ENCODE measurements around the gene SPINK6.

DNA sequence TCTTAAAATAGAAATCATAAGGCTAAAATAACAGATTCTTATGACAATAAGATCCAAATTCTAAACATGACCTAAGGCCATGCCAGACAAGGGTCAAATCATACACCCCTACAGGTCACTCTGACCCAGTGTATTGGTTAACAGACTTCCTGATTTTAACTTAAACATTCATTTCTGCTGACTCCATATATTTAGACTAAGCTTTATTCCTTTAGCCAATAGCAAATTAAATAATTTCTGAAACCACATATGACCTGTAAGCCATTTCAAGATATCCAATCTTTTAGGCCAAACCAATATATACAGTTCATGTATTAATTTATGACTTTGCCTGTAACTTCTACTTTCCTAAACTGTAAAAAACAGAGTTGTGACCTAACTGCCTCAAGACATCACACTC is 58.4 kb downstream of the SPINK6 start:
- TF ChIP-seq, protein P1, sequence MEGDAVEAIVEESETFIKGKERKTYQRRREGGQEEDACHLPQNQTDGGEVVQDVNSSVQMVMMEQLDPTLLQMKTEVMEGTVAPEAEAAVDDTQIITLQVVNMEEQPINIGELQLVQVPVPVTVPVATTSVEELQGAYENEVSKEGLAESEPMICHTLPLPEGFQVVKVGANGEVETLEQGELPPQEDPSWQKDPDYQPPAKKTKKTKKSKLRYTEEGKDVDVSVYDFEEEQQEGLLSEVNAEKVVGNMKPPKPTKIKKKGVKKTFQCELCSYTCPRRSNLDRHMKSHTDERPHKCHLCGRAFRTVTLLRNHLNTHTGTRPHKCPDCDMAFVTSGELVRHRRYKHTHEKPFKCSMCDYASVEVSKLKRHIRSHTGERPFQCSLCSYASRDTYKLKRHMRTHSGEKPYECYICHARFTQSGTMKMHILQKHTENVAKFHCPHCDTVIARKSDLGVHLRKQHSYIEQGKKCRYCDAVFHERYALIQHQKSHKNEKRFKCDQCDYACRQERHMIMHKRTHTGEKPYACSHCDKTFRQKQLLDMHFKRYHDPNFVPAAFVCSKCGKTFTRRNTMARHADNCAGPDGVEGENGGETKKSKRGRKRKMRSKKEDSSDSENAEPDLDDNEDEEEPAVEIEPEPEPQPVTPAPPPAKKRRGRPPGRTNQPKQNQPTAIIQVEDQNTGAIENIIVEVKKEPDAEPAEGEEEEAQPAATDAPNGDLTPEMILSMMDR (IDR thresholded peaks at IDR 0.05): no peak
- no peak for TF ChIP-seq POLR2A (IDR thresholded peaks at IDR 0.05)
